Neural crest cell (in vitro differentiated cells): ENCODE data around the gene S100G. TPM values are rescaled to one million over a fixed set of nuclear protein-coding genes. Genes with fewer than 3 reads are reported as not detected.
"Not testable (repeated sequence)": the region's sequence is repeated elsewhere in the genome, so short reads cannot be mapped to it uniquely, and the experiment has no call there.

Experiments
- DNase-seq: peaks from one replicate; pipeline ENCODE4 v3.0.0; 2021; ENCODE audit warnings: low read depth, mixed read lengths, low spot score
- H3K27ac Mint-ChIP-seq: one replicate; pipeline ENCODE4 v1.8.0; 2021; ENCODE audit warnings: mild to moderate bottlenecking, mixed read lengths; ENCODE audit not compliant: unreplicated experiment
- H3K27me3 Mint-ChIP-seq: 2 replicates; pipeline ENCODE4 v1.8.0; 2021; ENCODE audit warnings: low read depth, mild to moderate bottlenecking, mixed read lengths
- H3K36me3 Mint-ChIP-seq: 2 replicates; pipeline ENCODE4 v1.8.0; 2021; ENCODE audit warnings: low read depth, mild to moderate bottlenecking, mixed read lengths
- H3K4me1 Mint-ChIP-seq: 2 replicates; pipeline ENCODE4 v1.8.0; 2021; ENCODE audit warnings: mixed read lengths
- H3K4me3 Mint-ChIP-seq: one replicate; pipeline ENCODE4 v1.8.0; 2021; ENCODE audit warnings: mild to moderate bottlenecking, mixed read lengths
- H3K9me3 Mint-ChIP-seq: 2 replicates; pipeline ENCODE4 v1.8.0; 2021; ENCODE audit warnings: mixed read lengths
- long read RNA-seq: library from polyadenylated mRNA; unstranded; transcript quantifications from one replicate; pipeline ENCODE4 v2.0.0, GENCODE V29; 2020
- total RNA-seq: library from RNA; stranded (reverse); gene quantifications from 2 replicates; pipeline ENCODE4 v1.2.1, GENCODE V29; 2021
- TF ChIP-seq, protein P1 (sequence below): fragments of 200-600 bp; sonication (generic); conservative IDR thresholded peaks from 2 replicates; pipeline ENCODE4 v1.5.0; 2021; ENCODE audit warnings: antibody characterized with exemption, mild to moderate bottlenecking

Gene S100G, protein sequence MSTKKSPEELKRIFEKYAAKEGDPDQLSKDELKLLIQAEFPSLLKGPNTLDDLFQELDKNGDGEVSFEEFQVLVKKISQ
- total RNA-seq: not detected in 2 replicates
- long read RNA-seq: 0 reads

DNA sequence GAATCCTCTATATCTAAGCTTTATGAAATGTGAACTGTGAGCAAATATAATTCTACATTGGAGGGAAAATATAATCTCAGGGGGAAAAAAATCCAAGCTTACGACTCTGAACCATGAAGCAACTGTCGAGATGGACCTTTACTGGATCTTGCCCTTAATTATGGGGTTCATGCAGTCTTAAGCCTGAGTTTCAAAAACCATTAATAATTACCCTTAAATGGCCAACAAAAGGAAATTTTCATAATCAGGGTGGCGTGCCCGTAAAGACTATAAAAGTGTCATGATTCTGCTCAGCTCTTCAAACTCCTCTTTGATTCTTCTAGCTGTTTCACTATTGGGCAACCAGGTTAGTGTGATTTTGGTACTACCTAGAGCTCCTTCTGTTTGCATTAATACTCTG is at the start of gene S100G:
TSS of gene S100G (plus strand) at position 301 of the 400 bp plus-strand sequence. CDS start 849 bp downstream, outside the sequence.
- H3K4me1 Mint-ChIP-seq: no peaks in the 10 kb centered on the region
- no peak within 1 kb of the TSS for H3K4me3 Mint-ChIP-seq
- no peak for DNase-seq
- H3K9me3 Mint-ChIP-seq: no peaks in the 10 kb centered on the region
- TF ChIP-seq, protein P1, sequence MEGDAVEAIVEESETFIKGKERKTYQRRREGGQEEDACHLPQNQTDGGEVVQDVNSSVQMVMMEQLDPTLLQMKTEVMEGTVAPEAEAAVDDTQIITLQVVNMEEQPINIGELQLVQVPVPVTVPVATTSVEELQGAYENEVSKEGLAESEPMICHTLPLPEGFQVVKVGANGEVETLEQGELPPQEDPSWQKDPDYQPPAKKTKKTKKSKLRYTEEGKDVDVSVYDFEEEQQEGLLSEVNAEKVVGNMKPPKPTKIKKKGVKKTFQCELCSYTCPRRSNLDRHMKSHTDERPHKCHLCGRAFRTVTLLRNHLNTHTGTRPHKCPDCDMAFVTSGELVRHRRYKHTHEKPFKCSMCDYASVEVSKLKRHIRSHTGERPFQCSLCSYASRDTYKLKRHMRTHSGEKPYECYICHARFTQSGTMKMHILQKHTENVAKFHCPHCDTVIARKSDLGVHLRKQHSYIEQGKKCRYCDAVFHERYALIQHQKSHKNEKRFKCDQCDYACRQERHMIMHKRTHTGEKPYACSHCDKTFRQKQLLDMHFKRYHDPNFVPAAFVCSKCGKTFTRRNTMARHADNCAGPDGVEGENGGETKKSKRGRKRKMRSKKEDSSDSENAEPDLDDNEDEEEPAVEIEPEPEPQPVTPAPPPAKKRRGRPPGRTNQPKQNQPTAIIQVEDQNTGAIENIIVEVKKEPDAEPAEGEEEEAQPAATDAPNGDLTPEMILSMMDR: no peak
- peaks cover 19% of the 10 kb centered on the region for H3K36me3 Mint-ChIP-seq
- peak within 1 kb of the TSS; percentile 4 for H3K27ac Mint-ChIP-seq
- H3K27me3 Mint-ChIP-seq: no peaks in the 10 kb centered on the region

DNA sequence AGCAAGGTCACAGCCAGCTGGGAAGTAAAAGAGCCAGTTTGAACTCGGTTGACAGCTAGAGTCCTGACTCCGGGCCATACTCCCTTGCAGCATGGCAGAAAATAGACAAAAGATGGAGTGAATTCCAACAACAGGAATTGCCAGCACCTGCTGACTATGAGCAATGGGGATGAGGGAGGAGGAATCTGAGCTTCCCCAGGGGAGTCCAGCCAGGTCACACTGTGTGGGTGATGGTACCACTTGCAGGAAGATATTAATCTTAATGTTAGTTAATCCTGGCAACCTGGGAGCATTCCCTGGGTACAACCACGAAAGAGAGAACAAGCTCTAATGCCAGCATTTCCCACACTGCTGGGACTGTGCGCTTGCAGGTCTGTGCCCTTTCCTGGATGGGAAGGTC is 48.1 kb upstream of the S100G start:
- Mint-ChIP-seq H3K27me3 (no peaks in the 10 kb centered on the region), H3K4me1 (no peaks in the 10 kb centered on the region), H3K9me3 (no peaks in the 10 kb centered on the region), H3K36me3 (peaks cover 42% of the 10 kb centered on the region), H3K4me3 (no peak overlapping the region), H3K27ac (no peak overlapping the region)
- TF ChIP-seq, protein P1: no peak
- no peak for DNase-seq

DNA sequence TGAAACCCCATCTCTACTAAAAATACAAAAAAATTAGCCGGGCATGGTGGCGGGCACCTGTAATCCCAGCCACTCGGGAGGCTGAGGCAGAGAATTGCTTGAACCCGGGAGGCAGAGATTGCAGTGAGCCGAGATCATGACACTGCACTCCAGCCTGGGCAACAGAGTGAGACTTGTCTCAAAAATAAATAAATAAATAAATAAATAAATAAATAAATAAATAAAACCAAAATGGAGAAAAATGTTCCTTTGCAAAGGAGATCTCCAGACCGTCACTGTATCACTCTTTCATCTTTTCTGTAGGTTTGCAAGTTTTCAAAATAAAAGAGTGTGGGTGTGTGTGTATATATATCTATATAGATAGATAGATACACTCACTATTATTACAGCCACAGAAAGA is 46.7 kb upstream of the S100G start:
- H3K4me1 Mint-ChIP-seq, DNase-seq, H3K9me3 Mint-ChIP-seq, H3K4me3 Mint-ChIP-seq, H3K27me3 Mint-ChIP-seq, H3K27ac Mint-ChIP-seq: not testable (repeated sequence)
- H3K36me3 Mint-ChIP-seq: peaks cover 34% of the 10 kb centered on the region

DNA sequence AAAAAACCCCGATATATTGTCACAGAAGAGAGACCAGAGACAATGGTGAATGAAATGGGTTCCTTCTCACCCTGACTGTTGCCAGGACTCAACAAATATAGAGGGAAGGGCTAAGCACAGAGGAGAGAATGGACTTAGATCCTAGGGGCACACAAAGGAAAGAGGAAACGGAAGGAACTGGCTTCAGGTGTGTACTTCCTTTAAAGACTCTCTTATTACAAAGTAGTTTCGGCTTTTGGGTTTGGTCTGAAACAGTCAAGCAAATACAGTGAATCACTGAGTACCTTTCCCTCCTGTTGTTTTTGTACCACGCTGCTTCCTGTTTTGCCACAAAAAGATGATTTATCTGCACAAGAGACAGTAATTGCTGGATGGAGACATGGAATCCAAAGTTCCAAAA is 46.1 kb upstream of the S100G start:
- DNase-seq: no peak
- Mint-ChIP-seq H3K36me3 (peaks cover 34% of the 10 kb centered on the region), H3K4me3 (no peak overlapping the region), H3K27me3 (no peaks in the 10 kb centered on the region), H3K4me1 (no peaks in the 10 kb centered on the region), H3K27ac (no peak overlapping the region), H3K9me3 (no peaks in the 10 kb centered on the region)
- TF ChIP-seq, protein P1: no peak

DNA sequence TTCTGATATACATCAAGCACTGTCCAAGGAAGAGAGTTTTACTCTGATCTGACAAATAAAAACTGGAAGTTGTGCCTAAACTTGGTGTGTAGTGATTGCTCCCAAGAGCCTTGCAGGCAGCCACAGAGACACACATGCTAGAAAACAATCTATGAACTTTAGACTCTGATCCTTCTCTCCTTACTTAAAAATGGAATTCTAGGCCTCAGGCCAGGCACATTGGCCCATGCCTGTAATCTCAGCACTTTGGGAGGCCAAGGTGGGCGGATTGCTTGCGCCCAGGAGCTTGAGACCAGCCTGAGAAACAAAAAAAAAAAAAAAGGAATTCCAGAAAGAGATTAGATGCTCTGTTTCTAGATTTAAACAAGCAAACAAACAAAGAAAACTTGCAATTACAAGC is 45.6 kb upstream of the S100G start:
- Mint-ChIP-seq H3K4me3 (no peak overlapping the region), H3K4me1 (no peaks in the 10 kb centered on the region), H3K9me3 (no peaks in the 10 kb centered on the region), H3K27me3 (no peaks in the 10 kb centered on the region), H3K27ac (no peak overlapping the region), H3K36me3 (peaks cover 31% of the 10 kb centered on the region)
- TF ChIP-seq, protein P1: no peak
- DNase-seq: no peak

DNA sequence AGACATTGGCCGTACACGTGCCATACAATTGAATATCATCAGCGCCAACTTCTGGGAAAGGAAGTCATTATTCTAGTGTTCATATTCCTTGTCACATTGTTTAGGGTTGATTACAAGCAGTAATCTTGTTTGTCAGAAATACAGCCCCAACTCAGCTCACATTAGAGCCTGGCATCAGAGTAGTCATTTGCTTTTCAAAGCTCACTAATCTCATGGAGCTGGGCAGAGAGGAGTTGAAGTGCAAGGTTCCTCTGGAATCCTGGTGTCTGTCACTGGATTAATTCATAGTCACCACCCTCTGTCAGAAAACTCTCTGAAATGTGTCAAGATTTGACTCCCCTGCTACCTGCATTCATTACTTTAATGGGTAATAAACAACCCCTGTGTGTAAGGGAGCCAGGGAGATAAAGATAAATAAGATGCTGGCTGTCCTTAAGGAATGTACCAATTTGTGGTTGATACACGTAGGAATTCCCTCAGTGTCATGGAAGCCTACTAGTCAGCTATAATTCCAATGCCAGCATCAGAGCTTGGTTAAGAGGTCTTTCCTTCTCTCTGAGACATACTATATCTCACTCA is 43.7 kb upstream of the S100G start:
- TF ChIP-seq, protein P1: no peak
- H3K27me3 Mint-ChIP-seq: no peaks in the 10 kb centered on the region
- no peak overlapping the region for H3K27ac Mint-ChIP-seq
- DNase-seq: no peak
- peaks cover 28% of the 10 kb centered on the region for H3K36me3 Mint-ChIP-seq
- no peaks in the 10 kb centered on the region for H3K4me1 Mint-ChIP-seq
- no peak overlapping the region for H3K4me3 Mint-ChIP-seq
- H3K9me3 Mint-ChIP-seq: peaks cover 2% of the 10 kb centered on the region
